K562 (cell line): Measurements from ENCODE around the gene VAMP4. TPM values are rescaled to one million over a fixed set of nuclear protein-coding genes. Genes with fewer than 3 reads are reported as not detected.

Experiments used
- ATAC-seq: fragments of 200-7000 bp; cut with Tn5 transposase; 3 replicates; pipeline ENCODE4 v1.9.1; 2020; ENCODE audit warnings: moderate library complexity
- BruUV-seq: library from RNA; stranded (reverse); fragments of 400-500 nt; replicated peaks from 2 replicates; lab custom pipeline; 2021; lab: Mats Ljungman, UMichigan
- CTCF ChIA-PET: fragments of 300-600 bp; formaldehyde crosslinking; extraction: SDS; loops from one replicate; lab custom pipeline; 2021; ENCODE audit warnings: low intra/inter-chr PET ratio; lab: Yijun Ruan, JAX
- POLR2A ChIA-PET: fragments of 300-600, 350-650 bp; sonication (Branson Sonifier 250); formaldehyde crosslinking; extraction: SDS; loops from one replicate; lab custom pipeline; 2021; ENCODE audit warnings: antibody characterized with exemption, inconsistent platforms; lab: Yijun Ruan, JAX
- DNase-seq, 4 experiments: peaks; one replicate each; pipeline versions ENCODE4 v3.0.0 to v3.0.0-alpha.2; 2011 to 2018; ENCODE audit warnings: low spot score in 3 of 4, mixed read lengths in 3 of 4; ENCODE audit errors: extremely low read depth in 1 of 4
- FAIRE-seq: peaks from 2 replicates; lab custom pipeline; 2011; peaks lifted over from hg19 to GRCh38; lab: Jason Lieb, UNC
- H2AFZ ChIP-seq: 2 replicates; pipeline ENCODE4 v1.6.0; 2011; ENCODE audit warnings: low read depth, low read length, control low read depth, inconsistent platforms
- H3K27ac ChIP-seq: fragments of 200-600 bp; 3 replicates; pipeline ENCODE4 v1.8.0; 2011; ENCODE audit warnings: low read depth, mild to moderate bottlenecking, control low read depth, inconsistent platforms, low read length, moderate library complexity, mixed read lengths; ENCODE audit errors: extremely low read depth
- H3K27me3 ChIP-seq, 2 experiments: fragments of 300-600 bp in 1 of 2; 2 replicates in 1 of 2; 3 replicates in 1 of 2; pipeline versions ENCODE4 v1.6.0 to v1.8.0; 2011; ENCODE audit warnings: inconsistent platforms in 2 of 2, low read length in 2 of 2, mild to moderate bottlenecking in 1 of 2, mixed read lengths in 1 of 2, moderate library complexity in 1 of 2; ENCODE audit not compliant: control insufficient read depth in 2 of 2, insufficient read depth in 2 of 2
- H3K36me3 ChIP-seq: fragments of 300-600 bp; 3 replicates; pipeline ENCODE4 v1.8.0; 2011; ENCODE audit warnings: mild to moderate bottlenecking, low read length, inconsistent platforms; ENCODE audit not compliant: control insufficient read depth, insufficient read depth
- H3K4me1 ChIP-seq, 2 experiments: fragments of 200-600 bp in 1 of 2; replicated peaks in 1 of 2; 2 replicates in 1 of 2; 3 replicates in 1 of 2; pipeline versions ENCODE4 v1.5.1 to v1.8.0; 2011; ENCODE audit warnings: inconsistent platforms in 2 of 2, low read length in 2 of 2, mild to moderate bottlenecking in 1 of 2, mixed read lengths in 1 of 2, moderate library complexity in 1 of 2; ENCODE audit not compliant: control insufficient read depth in 2 of 2, insufficient read depth in 2 of 2
- H3K4me2 ChIP-seq: 2 replicates; pipeline ENCODE4 v1.6.1; 2011; ENCODE audit warnings: low read length, control low read depth, inconsistent platforms, mixed read lengths; ENCODE audit not compliant: insufficient read depth
- H3K4me3 ChIP-seq: fragments of 200-600 bp; sonication (generic), shearing (Covaris generic); 2 replicates; pipeline ENCODE4 v1.5.1; 2016; ENCODE audit warnings: control low read depth, inconsistent platforms
- H3K79me2 ChIP-seq: fragments of 200-600 bp; 3 replicates; pipeline ENCODE4 v1.8.0; 2011; ENCODE audit warnings: low read length, inconsistent platforms; ENCODE audit not compliant: control insufficient read depth, insufficient read depth
- H3K9ac ChIP-seq, 2 experiments: 2 replicates each; pipeline versions ENCODE4 v1.6.0 to v1.6.1; 2011; ENCODE audit warnings: low read depth in 2 of 2, low read length in 2 of 2, control low read depth in 1 of 2, inconsistent platforms in 1 of 2, mild to moderate bottlenecking in 1 of 2, mixed read lengths in 1 of 2; ENCODE audit not compliant: insufficient read depth in 1 of 2
- H3K9me1 ChIP-seq: one replicate; pipeline ENCODE4 v1.6.0; 2011; ENCODE audit warnings: inconsistent platforms, mild to moderate bottlenecking, low read length, moderate library complexity; ENCODE audit not compliant: control insufficient read depth, insufficient read depth
- H3K9me3 ChIP-seq: replicated peaks from 2 replicates; pipeline ENCODE4 v1.5.1; 2011; ENCODE audit warnings: low read depth, low read length, inconsistent platforms; ENCODE audit not compliant: control insufficient read depth, insufficient read depth
- H4K20me1 ChIP-seq: replicated peaks from 2 replicates; pipeline ENCODE4 v1.6.1; 2011; ENCODE audit warnings: low read length, inconsistent platforms, mixed read lengths; ENCODE audit not compliant: control insufficient read depth, insufficient read depth
- BHLHE40 ChIP-seq: IDR thresholded peaks from 2 replicates; pipeline ENCODE4 v1.6.1; 2011; ENCODE audit warnings: low read length, improper control_type of control experiment
- EZH2 ChIP-seq: IDR thresholded peaks from 2 replicates; pipeline ENCODE4 v1.6.1; 2012; ENCODE audit warnings: low read depth, mild to moderate bottlenecking, inconsistent platforms, low read length, borderline replicate concordance
- HCFC1 ChIP-seq: IDR thresholded peaks from 2 replicates; pipeline ENCODE4 v1.6.1; 2012; ENCODE audit warnings: low read depth, low read length, improper control_type of control experiment
- JUND ChIP-seq, 2 experiments: IDR thresholded peaks; 2 replicates in 1 of 2; 3 replicates in 1 of 2; pipeline ENCODE4 v1.6.1; 2011; ENCODE audit warnings: borderline replicate concordance in 2 of 2, low read depth in 2 of 2, low read length in 2 of 2, improper control_type of control experiment in 1 of 2, missing biosample characterization in 1 of 2, missing genetic modification characterization in 1 of 2, missing genetic modification reagents in 1 of 2
- LARP7 ChIP-seq: fragments of 450-650 bp; IDR thresholded peaks from 2 replicates; pipeline ENCODE4 v1.6.1; 2016
- NUFIP1 ChIP-seq: fragments of 450-650 bp; IDR thresholded peaks from 2 replicates; pipeline ENCODE4 v1.6.1; 2018; ENCODE audit not compliant: partially characterized antibody
- POLR2G ChIP-seq: fragments of 200-400 bp; formaldehyde crosslinking; IDR thresholded peaks from 2 replicates; pipeline ENCODE4 v1.6.1; 2017; ENCODE audit warnings: low read depth, mild to moderate bottlenecking, antibody characterized with exemption, low read length, moderate library complexity
- PPARD ChIP-seq: fragments of 250-450 bp; sonication (Bioruptor Pico); IDR thresholded peaks from 2 replicates; pipeline ENCODE4 v1.8.0; 2022; ENCODE audit warnings: inconsistent platforms, mild to moderate bottlenecking, moderate library complexity
- SMAD4 ChIP-seq: fragments of 250-450 bp; sonication (Bioruptor Pico); conservative IDR thresholded peaks from 2 replicates; pipeline ENCODE4 v1.8.0; 2021; ENCODE audit warnings: inconsistent platforms, mild to moderate bottlenecking, moderate library complexity
- U2AF2 ChIP-seq: fragments of 200-400 bp; formaldehyde crosslinking; optimal IDR thresholded peaks from 2 replicates; pipeline ENCODE3; 2017; ENCODE audit warnings: low read depth, mild to moderate bottlenecking, low read length
- ZNF165 ChIP-seq: fragments of 250-450 bp; sonication (Bioruptor Pico); IDR thresholded peaks from 2 replicates; pipeline ENCODE4 v1.4.0; 2020; ENCODE audit warnings: borderline replicate concordance
- WGBS: fragments of 100-300 bp; shearing (Covaris generic); methylation state at CpG from one replicate; pipeline ENCODE4 v1.1.6; 2016; ENCODE audit warnings: low coverage, mixed read lengths; ENCODE audit not compliant: insufficient coverage; ENCODE audit errors: missing lambda C conversion rate; 5-methylcytosine and 5-hydroxymethylcytosine counted together
- in situ Hi-C: fragments of 300-500 bp; cut with MboI; formaldehyde crosslinking; loops from 4 replicates; pipeline ENCODE4 v1.15.0; 2018; ENCODE audit warnings: inconsistent platforms, mixed read lengths
- intact Hi-C: fragments of 100-400 bp; cut with micrococcal nuclease; formaldehyde crosslinking; loops from 2 replicates; pipeline ENCODE4 v1.14.2; 2022
- polyA plus RNA-seq, 8 experiments: library from polyadenylated mRNA; depleted of rRNA in 4 of 8; stranded (reverse) in 5 of 8; unstranded in 3 of 8; fragments of >200 nt; fragmentation: Nextera tagmentation in 2 of 8; fragmentation: Illumina TruSeq in 1 of 8; extraction: Ambion mirVana in 2 of 8; extraction: Trizol in 1 of 8; gene quantifications; 2 replicates each; pipeline versions ENCODE4 v1.2.1 to v1.2.3, GENCODE V29; 2011 to 2014; ENCODE audit warnings: inconsistent platforms in 1 of 8, missing spikeins in 1 of 8
- total RNA-seq, 7 experiments: library from RNA; depleted of rRNA in 6 of 7; stranded (reverse); fragments of >200 nt in 6 of 7; fragmentation: Illumina TruSeq in 2 of 7; extraction: Trizol in 2 of 7; gene quantifications; 2 replicates each; pipeline versions ENCODE4 v1.2.1 to v1.2.3, GENCODE V29; 2011 to 2021; ENCODE audit warnings: low replicate concordance in 1 of 7
- TF ChIP-seq, protein P1 (sequence below): fragments of 250-450 bp; sonication (Bioruptor Pico); IDR thresholded peaks from 2 replicates; pipeline ENCODE4 v1.8.0; 2021; ENCODE audit warnings: moderate library complexity, mild to moderate bottlenecking, inconsistent platforms

Gene VAMP4
- total and polyA plus RNA-seq, 9 of the 15 experiments (the other 6 are each of a cell fraction or from before 2014, with no cell fraction given): 3.3 to 21.4 (median 11.9) TPM

GRCh38 chr1:171738911-171739310, 3.0 kb downstream of the VAMP4 start:
- Histone ChIP-seq H3K9me1 (no peaks in the 10 kb centered on the region), H4K20me1 (no peaks in the 10 kb centered on the region), H3K27me3 (no peaks in the 10 kb centered on the region), H3K79me2 (peaks cover 41% of the 10 kb centered on the region), H3K4me1 (peaks cover 12 to 24% of the 10 kb centered on the region in 2 experiments; a peak in 4 of 5 replicates), H3K4me2 (no peak overlapping the region), H3K9ac (no peak overlapping the region), H3K4me3 (no peak overlapping the region), H3K27ac (no peak overlapping the region), H3K36me3 (peaks cover 32% of the 10 kb centered on the region; the same call in 1 of the 3 replicates), H3K9me3 (no peaks in the 10 kb centered on the region), H2AFZ (no peak overlapping the region)
- no peak for TF ChIP-seq SMAD4 (CRISPR knock-in tag)
- TF ChIP-seq POLR2G: no peak
- ChIA-PET CTCF (no interaction called here), POLR2A (interaction anchor here (0.6 to 0.7 kb wide), 3 partner anchors 15 to 97 kb away, joined by 3 read pairs; no protein-coding TSS in a partner anchor)
- no peak for DNase-seq
- no TSS peak for BruUV-seq
- in situ Hi-C loops: no loop called here
- ATAC-seq: no peak
- intact Hi-C loops: no loop called here
- WGBS: 82% methylated on average over 2 of the region's 2 CpGs
- FAIRE-seq: no peak

DNA sequence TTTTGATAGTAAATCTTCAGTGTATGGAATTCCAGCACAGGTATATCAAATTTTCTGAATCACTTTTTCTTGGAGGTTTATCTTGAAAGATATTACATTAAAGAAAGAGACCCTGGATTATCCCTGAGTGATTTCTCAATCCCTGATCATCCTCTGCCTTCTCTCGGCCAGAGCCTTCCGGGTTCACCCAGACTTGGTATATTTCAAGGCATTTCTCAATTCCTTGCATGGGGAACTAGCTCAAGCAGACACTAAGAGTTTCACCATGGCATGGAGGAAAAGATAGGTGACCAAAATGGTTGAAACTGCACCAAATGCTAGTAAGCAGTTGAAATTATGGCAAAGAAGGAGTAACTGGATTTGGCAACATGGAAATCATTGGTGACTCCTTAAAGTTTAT, 5.7 kb downstream of the VAMP4 start:
- peaks cover 36% of the 10 kb centered on the region; the same call in 1 of the 3 replicates for H3K36me3 ChIP-seq
- H4K20me1 ChIP-seq: no peaks in the 10 kb centered on the region
- TF ChIP-seq JUND (IDR thresholded peaks at IDR 0.05; ENCODE audit: borderline replicate concordance, low read depth, low read length) (no peak), JUND (tag; IDR thresholded peaks at IDR 0.05; ENCODE audit: borderline replicate concordance, low read depth, low read length) (no peak), U2AF2 (no peak), EZH2 (no peak), PPARD (no peak), ZNF165 (no peak), BHLHE40 (no peak), LARP7 (no peak), HCFC1 (no peak), NUFIP1 (no peak)
- TF ChIP-seq, protein P1, sequence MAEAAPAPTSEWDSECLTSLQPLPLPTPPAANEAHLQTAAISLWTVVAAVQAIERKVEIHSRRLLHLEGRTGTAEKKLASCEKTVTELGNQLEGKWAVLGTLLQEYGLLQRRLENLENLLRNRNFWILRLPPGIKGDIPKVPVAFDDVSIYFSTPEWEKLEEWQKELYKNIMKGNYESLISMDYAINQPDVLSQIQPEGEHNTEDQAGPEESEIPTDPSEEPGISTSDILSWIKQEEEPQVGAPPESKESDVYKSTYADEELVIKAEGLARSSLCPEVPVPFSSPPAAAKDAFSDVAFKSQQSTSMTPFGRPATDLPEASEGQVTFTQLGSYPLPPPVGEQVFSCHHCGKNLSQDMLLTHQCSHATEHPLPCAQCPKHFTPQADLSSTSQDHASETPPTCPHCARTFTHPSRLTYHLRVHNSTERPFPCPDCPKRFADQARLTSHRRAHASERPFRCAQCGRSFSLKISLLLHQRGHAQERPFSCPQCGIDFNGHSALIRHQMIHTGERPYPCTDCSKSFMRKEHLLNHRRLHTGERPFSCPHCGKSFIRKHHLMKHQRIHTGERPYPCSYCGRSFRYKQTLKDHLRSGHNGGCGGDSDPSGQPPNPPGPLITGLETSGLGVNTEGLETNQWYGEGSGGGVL (CRISPR knock-in tag): no peak
- 100% methylated on average over 2 of the region's 2 CpGs for WGBS
- H3K4me3 ChIP-seq: no peak overlapping the region
- H3K4me2 ChIP-seq: no peak overlapping the region
- ChIA-PET CTCF (no interaction called here), POLR2A (interaction anchor here (0.9 kb wide), 1 partner anchor 37 kb away, joined by 3 read pairs; no protein-coding TSS in a partner anchor)
- DNase-seq: no peak
- no peak for ATAC-seq
- H3K27me3 ChIP-seq: no peaks in the 10 kb centered on the region
- peaks cover 0 to 15% of the 10 kb centered on the region in 2 experiments; a peak in 3 of 5 replicates for H3K4me1 ChIP-seq
- H3K79me2 ChIP-seq: peaks cover 24% of the 10 kb centered on the region
- H2AFZ ChIP-seq: no peak overlapping the region
- BruUV-seq: no TSS peak
- no peaks in the 10 kb centered on the region for H3K9me3 ChIP-seq
- H3K9me1 ChIP-seq: no peaks in the 10 kb centered on the region
- in situ Hi-C loops (no loop called here), intact Hi-C loops (no loop called here)
- H3K27ac ChIP-seq: no peak overlapping the region
- H3K9ac ChIP-seq: no peak overlapping the region
- FAIRE-seq: no peak
